ENCODE data around the gene LINC00237. TPM values are rescaled to one million over a fixed set of nuclear protein-coding genes. Genes with fewer than 3 reads are reported as not detected.

Gene LINC00237
- polyA plus RNA-seq, 4 donors, result not detected

GRCh38 chr20:21100578-21101452 is 5.3 kb downstream of the LINC00237 start:
- DNase-seq (ENCODE audit: low read depth in 4 of 4, low spot score in 3 of 4), result no peak

GRCh38 chr20:21099751-21100577 is 6.2 kb downstream of the LINC00237 start:
- DNase-seq (ENCODE audit: low read depth in 4 of 4, low spot score in 3 of 4), result no peak

GRCh38 chr20:21096321-21097043 is 9.7 kb downstream of the LINC00237 start:
- DNase-seq (ENCODE audit: low read depth in 4 of 4, low spot score in 3 of 4), result no peak

GRCh38 chr20:21092806-21093205 is 13.4 kb downstream of the LINC00237 start:
- DNase-seq (ENCODE audit: low read depth in 4 of 4, low spot score in 3 of 4), result no peak

- no peak for DNase-seq (ENCODE audit: low read depth in 4 of 4, low spot score in 3 of 4)
Measured at GRCh38 chr20:21090721-21091120, 15.4 kb downstream of the LINC00237 start.

GRCh38 chr20:21090111-21090618 is 16.0 kb downstream of the LINC00237 start:
- no peak for DNase-seq (ENCODE audit: low read depth in 4 of 4, low spot score in 3 of 4)

GRCh38 chr20:21089391-21089790 is 16.8 kb downstream of the LINC00237 start:
- no peak for DNase-seq (ENCODE audit: low read depth in 4 of 4, low spot score in 3 of 4)

- no peak for DNase-seq (ENCODE audit: low read depth in 4 of 4, low spot score in 3 of 4)
Measured at GRCh38 chr20:21087862-21088540, 18.2 kb downstream of the LINC00237 start.

- no peak for DNase-seq (ENCODE audit: low read depth in 4 of 4, low spot score in 3 of 4)
Measured at GRCh38 chr20:21083825-21084325, 22.3 kb downstream of the LINC00237 start.

GRCh38 chr20:21082584-21082983 is 23.6 kb downstream of the LINC00237 start:
- no peak for DNase-seq (ENCODE audit: low read depth in 4 of 4, low spot score in 3 of 4)

- DNase-seq (ENCODE audit: low read depth in 4 of 4, low spot score in 3 of 4), result no peak
Measured at GRCh38 chr20:21077809-21078345, 28.3 kb downstream of the LINC00237 start.

- DNase-seq (ENCODE audit: low read depth in 4 of 4, low spot score in 3 of 4), result no peak
Measured at GRCh38 chr20:21076073-21076472, 30.1 kb downstream of the LINC00237 start.

GRCh38 chr20:21075471-21075870 is 30.7 kb downstream of the LINC00237 start:
- DNase-seq (ENCODE audit: low read depth in 4 of 4, low spot score in 3 of 4), result no peak

- DNase-seq (ENCODE audit: low read depth in 4 of 4, low spot score in 3 of 4), result no peak
Measured at GRCh38 chr20:21074605-21075336, 31.4 kb downstream of the LINC00237 start.

- no peak for DNase-seq (ENCODE audit: low read depth in 4 of 4, low spot score in 3 of 4)
Measured at GRCh38 chr20:21067255-21067654, 38.9 kb downstream of the LINC00237 start.

- DNase-seq (ENCODE audit: low read depth in 4 of 4, low spot score in 3 of 4), result no peak
Measured at GRCh38 chr20:21064924-21065323, 41.2 kb downstream of the LINC00237 start.

GRCh38 chr20:21063276-21063675 is 42.9 kb downstream of the LINC00237 start:
- no peak for DNase-seq (ENCODE audit: low read depth in 4 of 4, low spot score in 3 of 4)

GRCh38 chr20:21053002-21053762 is 53.0 kb downstream of the LINC00237 start:
- no peak for DNase-seq (ENCODE audit: low read depth in 4 of 4, low spot score in 3 of 4)
